HepG2 (cell line): Measurements from ENCODE around the gene DAG1. TPM values are rescaled to one million over a fixed set of nuclear protein-coding genes. Genes with fewer than 3 reads are reported as not detected.

Experiments
- CENPT ChIP-seq: sonication (generic); formaldehyde crosslinking; IDR thresholded peaks from 2 replicates; pipeline ENCODE4 v1.8.0; 2022; ENCODE audit warnings: low read depth, mild to moderate bottlenecking, moderate library complexity, missing genetic modification reagents
- HOXA9 ChIP-seq: sonication (generic); formaldehyde crosslinking; IDR thresholded peaks from 2 replicates; pipeline ENCODE4 v1.8.1; 2022; ENCODE audit warnings: missing genetic modification reagents, mild to moderate bottlenecking, moderate library complexity, borderline replicate concordance
- JUND ChIP-seq: sonication (generic); formaldehyde crosslinking; IDR thresholded peaks from 2 replicates; pipeline ENCODE4 v1.8.0; 2022; ENCODE audit warnings: mild to moderate bottlenecking, missing genetic modification reagents
- MED1 ChIP-seq: sonication (generic); formaldehyde crosslinking; IDR thresholded peaks from 2 replicates; pipeline ENCODE4 v1.4.0; 2020; ENCODE audit warnings: missing genetic modification reagents
- MXD3 ChIP-seq: IDR thresholded peaks from 2 replicates; pipeline ENCODE4 v1.6.1; 2016; ENCODE audit warnings: mild to moderate bottlenecking, missing biosample characterization, missing genetic modification reagents
- SCMH1 ChIP-seq: sonication (generic); formaldehyde crosslinking; IDR thresholded peaks from 2 replicates; pipeline ENCODE4 v1.9.0; 2021; ENCODE audit warnings: missing genetic modification reagents, mild to moderate bottlenecking, borderline replicate concordance
- TFDP2 ChIP-seq: sonication (generic); formaldehyde crosslinking; IDR thresholded peaks from 2 replicates; pipeline ENCODE4 v1.4.0; 2020; ENCODE audit warnings: missing genetic modification reagents
- ZBTB14 ChIP-seq: sonication (generic); formaldehyde crosslinking; IDR thresholded peaks from 2 replicates; pipeline ENCODE4 v1.4.0; 2020; ENCODE audit warnings: missing genetic modification reagents
- ZBTB49 ChIP-seq: sonication (generic); formaldehyde crosslinking; IDR thresholded peaks from 2 replicates; pipeline ENCODE4 v1.4.0; 2020; ENCODE audit warnings: missing genetic modification reagents, borderline replicate concordance
- ZFX ChIP-seq: sonication (generic); formaldehyde crosslinking; IDR thresholded peaks from 2 replicates; pipeline ENCODE4 v1.4.0; 2020; ENCODE audit warnings: mild to moderate bottlenecking, low read depth, missing genetic modification reagents, moderate library complexity
- ZNF550 ChIP-seq: sonication (generic); formaldehyde crosslinking; IDR thresholded peaks from 2 replicates; pipeline ENCODE4 v1.4.0; 2020; ENCODE audit warnings: mild to moderate bottlenecking, missing genetic modification reagents, borderline replicate concordance
- ZNF672 ChIP-seq: sonication (generic); formaldehyde crosslinking; IDR thresholded peaks from 2 replicates; pipeline ENCODE4 v1.8.1; 2022; ENCODE audit warnings: missing genetic modification reagents
- ZZZ3 ChIP-seq: sonication (generic); formaldehyde crosslinking; IDR thresholded peaks from 2 replicates; pipeline ENCODE4 v1.4.0; 2020; ENCODE audit warnings: missing genetic modification reagents, mild to moderate bottlenecking, borderline replicate concordance
- polyA plus RNA-seq, 8 experiments: library from polyadenylated mRNA; depleted of rRNA in 3 of 8; stranded (reverse) in 7 of 8; unstranded in 1 of 8; fragments of >200 nt; fragmentation: Illumina TruSeq in 4 of 8; extraction: Trizol in 4 of 8; gene quantifications; 2 replicates each; pipeline versions ENCODE4 v1.2.1 to v1.2.3, GENCODE V29; 2011 to 2016; ENCODE audit warnings: low read depth in 4 of 8, missing spikeins in 1 of 8, mixed read lengths in 1 of 8; ENCODE audit not compliant: insufficient read depth in 1 of 8
- total RNA-seq, 5 experiments: library from RNA; depleted of rRNA; stranded (reverse); fragments of >200 nt; fragmentation: Illumina TruSeq; extraction: Trizol; gene quantifications; 2 replicates each; pipeline ENCODE4 v1.2.3, GENCODE V29; 2016; ENCODE audit warnings: low read depth in 1 of 5
- TF ChIP-seq, protein P1 (sequence below): sonication (generic); formaldehyde crosslinking; IDR thresholded peaks from 2 replicates; pipeline ENCODE4 v1.4.0; 2020; ENCODE audit warnings: missing genetic modification reagents
- TF ChIP-seq, protein P2 (sequence below): IDR thresholded peaks from 2 replicates; pipeline ENCODE4 v1.6.1; 2016; ENCODE audit warnings: missing biosample characterization, missing genetic modification reagents, low read depth

DAG1 gene
- total and polyA plus RNA-seq, 2 of the 13 experiments (the other 11 are each of a cell fraction or from before 2014, with no cell fraction given): 47.3 to 50.4 TPM

DNA sequence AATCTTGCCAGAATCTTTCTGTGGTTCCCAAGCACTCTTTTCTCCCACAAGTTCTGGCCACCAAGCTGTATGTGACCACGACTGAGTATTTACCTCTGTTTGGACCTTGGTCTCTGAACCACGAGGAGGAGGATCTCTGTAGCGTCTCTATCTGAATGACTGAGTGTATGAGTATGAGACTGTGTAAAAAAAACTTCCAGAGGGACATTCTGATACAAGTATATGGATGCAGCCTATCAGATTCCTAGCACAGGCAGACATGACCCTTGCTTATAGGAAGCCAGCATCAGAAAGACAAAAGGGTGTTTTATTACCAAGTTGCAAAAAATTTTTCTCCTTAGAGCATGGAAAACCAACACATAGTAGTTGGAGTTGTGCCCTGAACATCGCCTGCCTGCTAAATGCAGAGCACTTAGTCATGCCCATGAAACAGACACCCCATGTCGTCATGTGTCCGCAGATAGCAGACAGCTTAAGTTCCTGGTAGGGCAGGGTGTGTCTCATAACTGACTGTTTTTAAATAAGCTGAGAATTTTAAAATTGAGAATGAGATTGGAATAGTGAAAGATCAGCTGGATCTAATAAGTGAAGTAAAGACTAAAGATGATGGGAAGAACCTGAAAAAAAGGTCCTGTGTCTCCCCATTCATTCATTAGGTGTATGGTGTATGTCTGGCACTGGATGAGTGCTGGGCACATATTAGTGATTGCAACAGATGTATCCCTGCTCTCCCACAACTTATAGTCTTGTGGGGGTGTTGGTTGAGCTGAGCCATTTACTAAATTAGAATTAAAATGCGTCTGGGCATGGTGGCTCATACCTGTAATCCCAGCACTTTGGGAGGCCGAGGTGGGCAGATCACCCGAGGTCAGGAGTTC is 30.9 kb downstream of the DAG1 start (continued):
- TF ChIP-seq ZBTB49 (CRISPR knock-in tag) (no peak), ZFX (no peak), JUND (CRISPR knock-in tag) (no peak), ZZZ3 (CRISPR knock-in tag) (no peak), ZBTB14 (no peak), ZNF672 (CRISPR knock-in tag) (no peak), TFDP2 (CRISPR knock-in tag) (no peak), MXD3 (CRISPR knock-in tag) (no peak), CENPT (CRISPR knock-in tag) (no peak), MED1 (CRISPR knock-in tag) (peak; percentile 45; the same call in 1 of the 2 replicates), ZNF550 (CRISPR knock-in tag) (no peak), SCMH1 (CRISPR knock-in tag) (no peak), HOXA9 (CRISPR knock-in tag) (no peak)
- TF ChIP-seq, protein P1, sequence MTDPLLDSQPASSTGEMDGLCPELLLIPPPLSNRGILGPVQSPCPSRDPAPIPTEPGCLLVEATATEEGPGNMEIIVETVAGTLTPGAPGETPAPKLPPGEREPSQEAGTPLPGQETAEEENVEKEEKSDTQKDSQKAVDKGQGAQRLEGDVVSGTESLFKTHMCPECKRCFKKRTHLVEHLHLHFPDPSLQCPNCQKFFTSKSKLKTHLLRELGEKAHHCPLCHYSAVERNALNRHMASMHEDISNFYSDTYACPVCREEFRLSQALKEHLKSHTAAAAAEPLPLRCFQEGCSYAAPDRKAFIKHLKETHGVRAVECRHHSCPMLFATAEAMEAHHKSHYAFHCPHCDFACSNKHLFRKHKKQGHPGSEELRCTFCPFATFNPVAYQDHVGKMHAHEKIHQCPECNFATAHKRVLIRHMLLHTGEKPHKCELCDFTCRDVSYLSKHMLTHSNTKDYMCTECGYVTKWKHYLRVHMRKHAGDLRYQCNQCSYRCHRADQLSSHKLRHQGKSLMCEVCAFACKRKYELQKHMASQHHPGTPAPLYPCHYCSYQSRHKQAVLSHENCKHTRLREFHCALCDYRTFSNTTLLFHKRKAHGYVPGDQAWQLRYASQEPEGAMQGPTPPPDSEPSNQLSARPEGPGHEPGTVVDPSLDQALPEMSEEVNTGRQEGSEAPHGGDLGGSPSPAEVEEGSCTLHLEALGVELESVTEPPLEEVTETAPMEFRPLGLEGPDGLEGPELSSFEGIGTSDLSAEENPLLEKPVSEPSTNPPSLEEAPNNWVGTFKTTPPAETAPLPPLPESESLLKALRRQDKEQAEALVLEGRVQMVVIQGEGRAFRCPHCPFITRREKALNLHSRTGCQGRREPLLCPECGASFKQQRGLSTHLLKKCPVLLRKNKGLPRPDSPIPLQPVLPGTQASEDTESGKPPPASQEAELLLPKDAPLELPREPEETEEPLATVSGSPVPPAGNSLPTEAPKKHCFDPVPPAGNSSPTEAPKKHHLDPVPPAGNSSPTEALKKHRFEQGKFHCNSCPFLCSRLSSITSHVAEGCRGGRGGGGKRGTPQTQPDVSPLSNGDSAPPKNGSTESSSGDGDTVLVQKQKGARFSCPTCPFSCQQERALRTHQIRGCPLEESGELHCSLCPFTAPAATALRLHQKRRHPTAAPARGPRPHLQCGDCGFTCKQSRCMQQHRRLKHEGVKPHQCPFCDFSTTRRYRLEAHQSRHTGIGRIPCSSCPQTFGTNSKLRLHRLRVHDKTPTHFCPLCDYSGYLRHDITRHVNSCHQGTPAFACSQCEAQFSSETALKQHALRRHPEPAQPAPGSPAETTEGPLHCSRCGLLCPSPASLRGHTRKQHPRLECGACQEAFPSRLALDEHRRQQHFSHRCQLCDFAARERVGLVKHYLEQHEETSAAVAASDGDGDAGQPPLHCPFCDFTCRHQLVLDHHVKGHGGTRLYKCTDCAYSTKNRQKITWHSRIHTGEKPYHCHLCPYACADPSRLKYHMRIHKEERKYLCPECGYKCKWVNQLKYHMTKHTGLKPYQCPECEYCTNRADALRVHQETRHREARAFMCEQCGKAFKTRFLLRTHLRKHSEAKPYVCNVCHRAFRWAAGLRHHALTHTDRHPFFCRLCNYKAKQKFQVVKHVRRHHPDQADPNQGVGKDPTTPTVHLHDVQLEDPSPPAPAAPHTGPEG (CRISPR knock-in tag): no peak
- TF ChIP-seq, protein P2, sequence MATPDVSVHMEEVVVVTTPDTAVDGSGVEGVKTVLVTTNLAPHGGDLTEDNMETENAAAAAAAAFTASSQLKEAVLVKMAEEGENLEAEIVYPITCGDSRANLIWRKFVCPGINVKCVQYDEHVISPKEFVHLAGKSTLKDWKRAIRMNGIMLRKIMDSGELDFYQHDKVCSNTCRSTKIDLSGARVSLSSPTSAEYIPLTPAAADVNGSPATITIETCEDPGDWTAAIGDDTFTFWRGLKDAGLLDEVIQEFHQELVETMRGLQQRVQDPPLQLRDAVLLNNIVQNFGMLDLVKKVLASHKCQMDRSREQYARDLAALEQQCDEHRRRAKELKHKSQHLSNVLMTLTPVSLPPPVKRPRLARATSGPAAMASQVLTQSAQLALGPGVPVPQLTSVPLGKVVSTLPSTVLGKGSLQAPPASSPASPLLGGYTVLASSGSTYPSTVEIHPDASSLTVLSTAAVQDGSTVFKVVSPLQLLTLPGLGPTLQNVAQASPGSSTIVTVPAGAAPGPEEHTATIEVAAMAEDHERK (CRISPR knock-in tag): no peak
